ENCODE data around the gene FKBP2. TPM values are rescaled to one million over a fixed set of nuclear protein-coding genes. Genes with fewer than 3 reads are reported as not detected.

The FKBP2 gene
- total and polyA plus RNA-seq, 8 donors: 37.8 to 344 (median 53.3) TPM

DNA sequence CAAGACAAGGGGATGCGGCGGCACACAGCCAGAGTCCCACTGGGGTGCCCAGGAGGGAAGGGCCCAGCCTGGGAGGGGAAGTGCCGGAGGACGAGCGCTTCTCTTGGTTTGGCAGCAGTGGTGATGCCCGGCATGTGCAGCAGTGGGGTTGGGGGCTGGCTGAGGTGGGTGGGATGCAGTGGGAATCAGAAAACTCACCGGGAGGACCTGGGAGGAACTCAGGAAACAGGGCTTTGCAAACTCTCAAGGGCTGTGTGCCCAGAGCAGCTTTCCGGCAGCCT, 31.4 kb upstream of the FKBP2 start:
- intact Hi-C loops (cut with DNase I): loop anchor here in 2 of 3 donors (5.0 to 10.0 kb wide), 3 partner anchors 53 to 85 kb away; partner anchors contain the start of gene KCNK4 (in 2 of the 2)
- TF ChIP-seq, protein P1, sequence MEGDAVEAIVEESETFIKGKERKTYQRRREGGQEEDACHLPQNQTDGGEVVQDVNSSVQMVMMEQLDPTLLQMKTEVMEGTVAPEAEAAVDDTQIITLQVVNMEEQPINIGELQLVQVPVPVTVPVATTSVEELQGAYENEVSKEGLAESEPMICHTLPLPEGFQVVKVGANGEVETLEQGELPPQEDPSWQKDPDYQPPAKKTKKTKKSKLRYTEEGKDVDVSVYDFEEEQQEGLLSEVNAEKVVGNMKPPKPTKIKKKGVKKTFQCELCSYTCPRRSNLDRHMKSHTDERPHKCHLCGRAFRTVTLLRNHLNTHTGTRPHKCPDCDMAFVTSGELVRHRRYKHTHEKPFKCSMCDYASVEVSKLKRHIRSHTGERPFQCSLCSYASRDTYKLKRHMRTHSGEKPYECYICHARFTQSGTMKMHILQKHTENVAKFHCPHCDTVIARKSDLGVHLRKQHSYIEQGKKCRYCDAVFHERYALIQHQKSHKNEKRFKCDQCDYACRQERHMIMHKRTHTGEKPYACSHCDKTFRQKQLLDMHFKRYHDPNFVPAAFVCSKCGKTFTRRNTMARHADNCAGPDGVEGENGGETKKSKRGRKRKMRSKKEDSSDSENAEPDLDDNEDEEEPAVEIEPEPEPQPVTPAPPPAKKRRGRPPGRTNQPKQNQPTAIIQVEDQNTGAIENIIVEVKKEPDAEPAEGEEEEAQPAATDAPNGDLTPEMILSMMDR (IDR thresholded peaks at IDR 0.05): no peak
- H3K36me3 ChIP-seq: no peaks in the 10 kb centered on the region
- H3K27ac ChIP-seq: no peak overlapping the region
- H3K27me3 ChIP-seq: no peaks in the 10 kb centered on the region
- peak in 1 of 6 donors; percentile 20 for DNase-seq
- H3K4me3 ChIP-seq: no peak overlapping the region
- no peaks in the 10 kb centered on the region for H3K4me1 ChIP-seq
- WGBS, 2 donors: 94 to 97% methylated on average over 6 to 8 of the region's 8 CpGs
- H3K9me3 ChIP-seq: no peaks in the 10 kb centered on the region
- FAIRE-seq: no peak
- ATAC-seq: no peak

DNA sequence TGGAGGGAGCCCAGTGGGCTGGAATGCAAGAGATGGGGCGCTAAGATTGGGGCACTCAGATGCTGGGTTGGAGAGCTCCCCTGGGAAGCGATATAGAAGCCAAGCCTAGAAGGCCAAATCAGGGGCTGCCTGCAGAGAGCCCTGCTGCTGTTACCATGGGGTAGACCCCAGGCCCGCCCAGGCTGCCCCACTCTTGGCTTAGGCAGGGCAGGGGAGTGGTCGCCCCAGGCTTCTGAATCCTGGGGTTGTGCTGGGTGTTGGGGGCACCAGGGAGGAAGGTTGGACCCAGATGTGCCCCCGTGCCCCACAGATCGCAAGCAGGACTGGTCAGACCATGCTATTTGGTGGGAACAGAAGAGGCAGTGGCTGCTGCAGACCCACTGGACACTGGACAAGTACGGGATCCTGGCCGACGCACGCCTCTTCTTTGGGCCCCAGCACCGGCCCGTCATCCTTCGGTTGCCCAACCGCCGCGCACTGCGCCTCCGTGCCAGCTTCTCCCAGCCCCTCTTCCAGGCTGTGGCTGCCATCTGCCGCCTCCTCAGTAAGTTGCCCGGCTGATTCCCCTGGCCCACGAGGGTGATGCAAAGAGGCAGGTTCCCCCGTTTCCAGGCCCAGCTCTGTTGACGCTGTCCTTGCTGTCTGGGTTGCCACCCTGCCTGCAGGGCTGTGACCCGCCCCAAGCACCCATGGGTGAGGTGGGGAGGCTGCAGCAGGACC, 30.4 kb upstream of the FKBP2 start:
- FAIRE-seq (no peak), ATAC-seq (no peak), DNase-seq (peak in 2 of 6 donors; percentile 16 to 66)
- intact Hi-C loops (cut with DNase I): no loop called here
- TF ChIP-seq, protein P1 (IDR thresholded peaks at IDR 0.05): no peak
- no peaks in the 10 kb centered on the region for H3K27me3 ChIP-seq
- WGBS, 2 donors: 94% methylated on average over 21 to 24 of the region's 24 CpGs
- no peaks in the 10 kb centered on the region for H3K4me1 ChIP-seq
- no peaks in the 10 kb centered on the region for H3K9me3 ChIP-seq
- no peak overlapping the region for H3K4me3 ChIP-seq
- H3K27ac ChIP-seq: no peak overlapping the region
- no peaks in the 10 kb centered on the region for H3K36me3 ChIP-seq

DNA sequence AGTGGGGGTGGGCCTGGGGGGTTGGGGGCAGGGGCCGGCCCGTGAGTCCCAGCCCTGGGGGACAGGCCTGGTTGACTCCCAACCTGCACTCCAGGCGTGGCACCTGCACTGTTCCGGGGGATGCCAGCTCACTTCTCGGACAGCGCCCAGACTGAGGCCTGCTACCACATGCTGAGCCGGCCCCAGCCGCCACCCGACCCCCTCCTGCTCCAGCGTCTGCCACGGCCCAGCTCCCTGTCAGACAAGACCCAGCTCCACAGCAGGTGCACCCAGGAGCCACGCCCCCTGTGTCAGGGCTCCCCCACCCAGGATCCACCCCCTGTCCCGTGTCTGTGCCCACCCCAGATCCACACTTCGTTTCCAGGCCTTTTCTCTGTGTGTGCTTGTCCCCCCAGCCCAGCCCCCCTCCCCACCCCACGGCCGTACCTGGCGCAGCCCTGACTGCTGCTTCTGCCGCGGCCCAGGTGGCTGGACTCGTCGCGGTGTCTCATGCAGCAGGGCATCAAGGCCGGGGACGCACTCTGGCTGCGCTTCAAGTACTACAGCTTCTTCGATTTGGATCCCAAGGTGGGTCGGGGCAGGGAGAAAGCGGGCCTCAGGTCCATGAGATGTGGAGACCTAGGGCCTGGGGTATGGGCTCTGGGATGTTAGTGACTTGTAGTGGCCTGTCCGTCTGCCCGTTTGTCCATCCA, 29.6 kb upstream of the FKBP2 start:
- ATAC-seq (no peak), FAIRE-seq (no peak), DNase-seq (peak in 2 of 6 donors; percentile 37 to 75)
- no peaks in the 10 kb centered on the region for H3K4me1 ChIP-seq
- no peak overlapping the region for H3K4me3 ChIP-seq
- TF ChIP-seq, protein P1 (IDR thresholded peaks at IDR 0.05): no peak
- no peak overlapping the region for H3K27ac ChIP-seq
- H3K36me3 ChIP-seq: no peaks in the 10 kb centered on the region
- WGBS, 2 donors: 87 to 89% methylated on average over 29 to 30 of the region's 30 CpGs
- intact Hi-C loops (cut with DNase I): no loop called here
- no peaks in the 10 kb centered on the region for H3K27me3 ChIP-seq
- H3K9me3 ChIP-seq: no peaks in the 10 kb centered on the region

DNA sequence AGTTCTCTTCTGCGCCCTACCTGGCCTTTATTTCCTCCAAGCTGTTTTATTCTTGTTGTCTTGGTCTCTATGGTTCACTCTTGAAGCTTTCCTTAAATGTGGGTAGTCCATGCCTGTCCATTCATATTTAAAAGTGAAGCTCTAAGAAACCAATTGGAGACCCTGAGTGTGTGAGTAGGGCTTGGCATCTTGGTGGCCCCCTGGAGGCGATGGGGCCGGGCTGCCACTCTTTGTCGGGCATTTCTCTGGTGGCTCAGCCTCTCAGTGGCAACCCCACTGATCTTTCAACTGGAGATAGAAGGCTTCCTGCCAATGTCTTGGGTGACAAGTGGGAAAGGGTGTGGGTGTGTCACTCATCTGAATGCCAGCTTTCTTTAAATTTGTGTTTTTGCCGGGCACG, 24.0 kb upstream of the FKBP2 start:
- TF ChIP-seq, protein P1 (IDR thresholded peaks at IDR 0.05): no peak
- Histone ChIP-seq H3K36me3 (no peaks in the 10 kb centered on the region), H3K27me3 (no peaks in the 10 kb centered on the region), H3K9me3 (no peaks in the 10 kb centered on the region), H3K27ac (no peak overlapping the region), H3K4me1 (peaks cover 10 to 16% (median 14%) of the 10 kb centered on the region in 3 donors), H3K4me3 (no peak overlapping the region)
- ATAC-seq (no peak), FAIRE-seq (no peak), DNase-seq (peak in 1 of 6 donors; percentile 24)
- intact Hi-C loops (cut with DNase I): no loop called here
- WGBS, 2 donors: 91% methylated on average over 6 of the region's 6 CpGs

Measured in pancreas (tissue), 10 donors.